Measurements from ENCODE around the gene CYSLTR1.
"Not testable (repeated sequence)": the region's sequence is repeated elsewhere in the genome, so short reads cannot be mapped to it uniquely, and the experiment has no call there.

The CYSLTR1 gene

DNA sequence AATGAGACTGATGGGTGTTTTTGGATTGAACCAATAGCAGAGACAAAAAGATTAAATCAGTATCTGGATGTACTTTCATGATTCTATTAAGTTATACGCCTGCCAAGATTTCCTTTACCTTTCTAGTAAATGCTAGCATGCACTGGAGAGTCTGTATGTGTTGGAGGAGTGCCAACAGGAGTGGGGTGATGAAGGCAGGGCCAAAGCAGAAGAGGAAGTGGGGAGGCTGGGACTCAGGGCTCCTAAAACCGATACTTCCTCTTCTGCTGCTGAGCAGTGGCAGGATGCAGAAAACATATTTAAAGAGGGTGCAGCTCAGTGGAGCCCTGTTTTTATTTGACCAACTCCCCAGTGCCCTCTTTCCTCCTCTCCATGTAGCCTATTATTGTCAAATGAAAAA lies 5.6 kb downstream of the CYSLTR1 start:
- TF ChIP-seq TAF1 (IDR thresholded peaks at IDR 0.05; ENCODE audit: borderline replicate concordance, low read depth, low read length) (no peak), POLR2AphosphoS5 (IDR thresholded peaks at IDR 0.05; ENCODE audit: low read depth, low read length) (0 out of 2 replicates have a peak, but pooled peaks have one; percentile 19), POLR2A (IDR thresholded peaks at IDR 0.05; ENCODE audit: low read depth, low read length) (no peak)
- DNase-seq (ENCODE audit: insufficient read length), result peak; percentile 5
- peak; percentile 84 for FAIRE-seq

DNA sequence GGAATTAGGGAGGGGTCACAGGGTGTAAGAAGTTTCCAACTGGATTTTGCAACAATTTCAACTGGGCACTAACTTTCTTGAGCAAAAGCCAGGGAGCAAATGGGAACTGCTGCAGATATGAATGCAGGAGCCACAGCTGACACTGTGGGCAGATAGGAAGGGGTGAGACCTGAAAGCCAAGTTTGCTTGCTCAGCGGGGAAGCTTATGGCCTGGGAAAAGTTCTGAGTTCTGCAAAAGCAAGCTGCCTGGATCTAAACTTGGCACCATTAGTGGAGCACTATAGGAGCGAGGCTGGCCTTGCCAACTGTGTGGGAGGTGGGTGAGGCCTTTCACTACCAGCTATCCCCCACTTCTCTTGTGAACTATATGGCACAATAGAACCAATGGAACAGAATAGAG lies 11.1 kb downstream of the CYSLTR1 start:
- no peak for DNase-seq (ENCODE audit: insufficient read length)
- no peak for FAIRE-seq
- no peak for TF ChIP-seq POLR2AphosphoS5 (IDR thresholded peaks at IDR 0.05; ENCODE audit: low read depth, low read length)
- no peak for TF ChIP-seq TAF1 (IDR thresholded peaks at IDR 0.05; ENCODE audit: borderline replicate concordance, low read depth, low read length)
- no peak for TF ChIP-seq POLR2A (IDR thresholded peaks at IDR 0.05; ENCODE audit: low read depth, low read length)

GRCh38 chrX:78315745-78316144 lies 11.7 kb downstream of the CYSLTR1 start:
- DNase-seq (ENCODE audit: insufficient read length), result no peak
- TF ChIP-seq TAF1 (IDR thresholded peaks at IDR 0.05; ENCODE audit: borderline replicate concordance, low read depth, low read length) (no peak), POLR2AphosphoS5 (IDR thresholded peaks at IDR 0.05; ENCODE audit: low read depth, low read length) (no peak), POLR2A (IDR thresholded peaks at IDR 0.05; ENCODE audit: low read depth, low read length) (no peak)
- FAIRE-seq, result peak; percentile 33

- FAIRE-seq (peak; percentile 53), DNase-seq (ENCODE audit: insufficient read length) (no peak)
- no peak for TF ChIP-seq POLR2A (IDR thresholded peaks at IDR 0.05; ENCODE audit: low read depth, low read length)
- no peak for TF ChIP-seq POLR2AphosphoS5 (IDR thresholded peaks at IDR 0.05; ENCODE audit: low read depth, low read length)
- TF ChIP-seq TAF1 (IDR thresholded peaks at IDR 0.05; ENCODE audit: borderline replicate concordance, low read depth, low read length), result no peak
Observed at GRCh38 chrX:78314561-78314960, 12.8 kb downstream of the CYSLTR1 start.

DNA sequence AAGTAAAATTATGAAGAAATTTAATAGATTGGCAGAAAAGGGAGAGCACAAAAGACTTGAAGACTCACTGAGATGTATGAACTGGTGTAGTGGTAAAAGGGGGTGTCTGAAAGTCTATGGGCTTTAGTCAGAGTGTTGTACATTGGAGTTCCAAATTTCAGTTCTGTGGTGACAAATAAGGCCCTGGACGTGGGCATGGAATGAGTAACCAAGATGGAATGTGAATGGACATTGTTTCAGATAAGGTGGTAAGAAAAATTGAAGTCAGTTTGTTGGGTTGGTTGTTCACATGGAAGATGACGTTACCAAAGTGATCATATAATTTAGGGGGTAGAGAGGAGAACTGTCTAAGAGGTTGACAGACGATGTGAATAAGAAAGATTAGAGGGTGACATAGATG lies 13.9 kb downstream of the CYSLTR1 start:
- DNase-seq (ENCODE audit: insufficient read length) (no peak), FAIRE-seq (no peak)
- TF ChIP-seq POLR2A (IDR thresholded peaks at IDR 0.05; ENCODE audit: low read depth, low read length) (no peak), POLR2AphosphoS5 (IDR thresholded peaks at IDR 0.05; ENCODE audit: low read depth, low read length) (no peak), TAF1 (IDR thresholded peaks at IDR 0.05; ENCODE audit: borderline replicate concordance, low read depth, low read length) (no peak)

DNA sequence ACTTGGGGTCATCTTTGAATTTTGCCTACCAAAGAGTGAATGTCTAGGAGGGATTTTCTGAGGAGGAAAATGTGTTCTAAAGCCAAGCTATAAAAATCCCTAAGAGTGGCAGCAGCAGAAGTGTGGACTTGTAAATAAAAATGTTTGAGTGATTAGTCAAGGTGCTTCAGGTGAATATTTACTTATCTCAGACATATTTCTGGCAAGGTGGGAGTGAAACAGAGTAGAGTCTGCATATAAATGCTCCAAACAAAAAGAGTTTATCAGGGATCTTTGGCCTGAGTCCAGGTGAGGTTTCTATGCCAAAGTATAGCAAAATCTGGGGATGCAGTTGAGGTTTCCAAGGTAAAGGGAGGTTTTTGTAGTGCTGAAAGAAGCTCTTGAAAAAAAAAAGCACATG lies 19.7 kb downstream of the CYSLTR1 start:
- TF ChIP-seq POLR2AphosphoS5 (IDR thresholded peaks at IDR 0.05; ENCODE audit: low read depth, low read length) (no peak), TAF1 (IDR thresholded peaks at IDR 0.05; ENCODE audit: borderline replicate concordance, low read depth, low read length) (no peak), POLR2A (IDR thresholded peaks at IDR 0.05; ENCODE audit: low read depth, low read length) (no peak)
- FAIRE-seq (no peak), DNase-seq (ENCODE audit: insufficient read length) (no peak)

DNA sequence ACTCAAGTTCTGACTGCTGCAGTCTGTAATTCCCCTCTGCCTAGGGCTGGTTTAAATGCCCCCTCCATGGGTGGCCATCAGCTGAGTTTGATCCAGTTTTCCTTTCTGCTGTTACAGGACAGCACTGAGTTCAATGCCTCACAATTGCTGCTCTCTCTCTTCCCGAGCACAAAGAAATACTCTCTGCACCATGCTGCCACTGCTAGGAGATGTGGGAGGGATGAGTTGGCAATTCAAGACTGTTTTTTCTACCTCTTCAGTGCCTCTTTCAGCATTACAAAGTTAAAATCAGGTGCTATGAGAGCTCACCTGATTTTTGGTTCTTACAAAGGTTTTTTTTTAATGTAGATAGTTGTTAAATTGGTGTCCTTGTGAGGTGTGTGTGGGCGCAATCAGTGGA lies 24.3 kb downstream of the CYSLTR1 start:
- FAIRE-seq (no peak), DNase-seq (ENCODE audit: insufficient read length) (no peak)
- TF ChIP-seq TAF1 (IDR thresholded peaks at IDR 0.05; ENCODE audit: borderline replicate concordance, low read depth, low read length) (no peak), POLR2AphosphoS5 (IDR thresholded peaks at IDR 0.05; ENCODE audit: low read depth, low read length) (no peak), POLR2A (IDR thresholded peaks at IDR 0.05; ENCODE audit: low read depth, low read length) (no peak)

GRCh38 chrX:78300933-78301332 lies 26.5 kb downstream of the CYSLTR1 start:
- not testable (repeated sequence) for FAIRE-seq; DNase-seq (ENCODE audit: insufficient read length)

- DNase-seq (ENCODE audit: insufficient read length) (no peak), FAIRE-seq (no peak)
- no peak for TF ChIP-seq TAF1 (IDR thresholded peaks at IDR 0.05; ENCODE audit: borderline replicate concordance, low read depth, low read length)
- no peak for TF ChIP-seq POLR2A (IDR thresholded peaks at IDR 0.05; ENCODE audit: low read depth, low read length)
- no peak for TF ChIP-seq POLR2AphosphoS5 (IDR thresholded peaks at IDR 0.05; ENCODE audit: low read depth, low read length)
Observed at GRCh38 chrX:78283511-78283910, 43.9 kb downstream of the CYSLTR1 start.

DNA sequence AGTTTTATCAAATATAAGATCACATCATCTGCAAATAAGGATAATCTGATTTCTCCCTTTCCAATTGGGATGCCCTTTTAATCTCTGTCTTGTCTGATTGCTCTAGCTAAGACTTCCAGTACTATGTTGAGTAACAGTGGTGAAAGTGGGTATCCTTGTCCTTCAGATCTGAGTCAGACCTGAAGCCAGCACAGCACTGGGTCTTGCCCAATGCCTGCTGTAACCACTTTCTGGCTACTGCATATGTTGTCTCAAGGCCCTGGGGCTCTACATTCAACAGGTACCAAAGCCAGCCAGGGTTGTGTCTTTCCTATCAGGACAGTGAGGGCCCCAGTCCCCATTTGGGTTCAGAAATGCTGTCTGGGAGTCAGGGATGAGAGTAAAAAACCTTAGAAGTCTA lies 90.3 kb downstream of the CYSLTR1 start:
- FAIRE-seq (no peak), DNase-seq (ENCODE audit: insufficient read length) (no peak)
- no peak for TF ChIP-seq POLR2A (IDR thresholded peaks at IDR 0.05; ENCODE audit: low read depth, low read length)
- no peak for TF ChIP-seq POLR2AphosphoS5 (IDR thresholded peaks at IDR 0.05; ENCODE audit: low read depth, low read length)
- no peak for TF ChIP-seq TAF1 (IDR thresholded peaks at IDR 0.05; ENCODE audit: borderline replicate concordance, low read depth, low read length)

GRCh38 chrX:78226047-78226446 lies 101.4 kb downstream of the CYSLTR1 start:
- not testable (repeated sequence) for FAIRE-seq

More at GRCh38 chrX:78226047-78226446, 101.4 kb downstream of the CYSLTR1 start:
- DNase-seq (ENCODE audit: insufficient read length), result not testable (repeated sequence)
